Stimulated activated CD4-positive, alpha-beta T cell treated with anti-CD3 and anti-CD28 coated beads, TNF-alpha, amount 100 ng/mL, for 4 hours (primary cell): ENCODE data around the gene TOX2.

Experiments
- DNase-seq, 3 experiments: peaks; one replicate each; pipeline ENCODE4 v3.0.0-alpha.2; 2020; ENCODE audit warnings: low read depth in 3 of 3

Gene TOX2

DNA sequence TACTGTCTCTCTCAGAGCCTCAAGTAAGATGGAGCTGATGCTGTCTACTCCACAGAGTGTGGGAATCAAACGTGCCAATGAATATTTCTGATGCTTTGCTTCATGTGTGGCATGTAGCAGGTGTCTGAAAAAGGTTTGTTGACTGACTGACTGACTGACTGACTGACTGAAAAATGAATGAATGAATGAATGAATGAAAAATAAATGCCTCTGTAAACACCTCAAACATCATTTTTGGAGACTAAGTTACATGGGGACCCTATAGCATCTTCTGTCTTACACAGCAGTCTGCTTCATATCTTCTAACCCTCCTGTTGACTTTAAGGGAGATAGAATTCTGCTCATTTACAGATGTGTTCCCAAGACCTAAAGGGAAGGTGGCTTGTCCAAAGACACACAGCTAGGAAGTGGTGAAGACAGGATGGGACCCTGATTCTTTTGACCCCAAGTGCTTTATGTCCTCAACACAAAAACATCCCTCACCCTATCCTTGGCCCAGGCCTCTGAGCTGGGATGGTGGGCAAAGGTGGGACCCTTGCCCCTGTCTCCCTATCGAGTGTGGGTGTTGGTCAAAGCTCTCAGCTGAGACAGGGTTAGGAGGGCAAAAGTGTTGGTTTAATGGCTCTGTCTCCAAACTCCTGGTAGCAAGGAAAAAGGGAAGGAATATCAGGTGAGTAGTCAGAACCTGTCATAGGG lies 104.4 kb downstream of the TOX2 start:
- DNase-seq: no peak

- DNase-seq: no peak
Measured at GRCh38 chr20:44019638-44020335, 105.1 kb downstream of the TOX2 start.

DNA sequence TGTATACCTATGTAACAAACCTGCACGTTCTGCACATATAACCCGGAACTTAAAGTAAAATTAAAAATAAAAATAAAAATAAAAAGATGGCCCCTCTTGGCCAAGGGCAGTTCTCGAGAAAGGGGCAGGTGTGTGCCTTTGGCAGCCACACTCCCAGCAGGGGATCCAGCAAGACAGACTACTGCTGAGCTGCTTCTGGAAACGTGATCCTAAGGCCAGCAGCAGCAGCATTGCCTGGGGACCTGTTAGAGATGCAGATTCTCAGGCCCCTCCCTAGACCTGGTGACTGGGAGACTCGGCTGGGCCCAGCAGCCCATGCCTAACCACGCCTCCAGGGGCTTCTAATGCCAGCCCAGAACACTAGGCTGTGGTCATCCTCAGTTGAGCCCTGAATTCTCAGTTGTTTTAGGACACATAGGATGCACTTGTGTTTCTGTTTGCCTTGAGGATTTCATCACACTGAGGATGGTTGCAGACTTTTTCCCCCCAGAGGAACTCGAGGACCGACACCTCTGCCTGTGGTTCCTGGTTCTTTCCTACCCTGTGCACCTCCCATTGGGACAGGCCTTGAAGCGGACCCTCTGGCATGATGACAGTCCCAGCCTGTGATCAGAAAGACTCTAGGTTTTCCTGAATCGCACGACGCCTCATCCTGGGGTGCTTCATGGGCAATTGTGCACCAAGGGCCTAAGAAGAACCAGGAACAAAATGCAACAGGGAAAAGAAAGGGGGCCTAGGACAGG lies 105.9 kb downstream of the TOX2 start:
- DNase-seq: no peak

DNA sequence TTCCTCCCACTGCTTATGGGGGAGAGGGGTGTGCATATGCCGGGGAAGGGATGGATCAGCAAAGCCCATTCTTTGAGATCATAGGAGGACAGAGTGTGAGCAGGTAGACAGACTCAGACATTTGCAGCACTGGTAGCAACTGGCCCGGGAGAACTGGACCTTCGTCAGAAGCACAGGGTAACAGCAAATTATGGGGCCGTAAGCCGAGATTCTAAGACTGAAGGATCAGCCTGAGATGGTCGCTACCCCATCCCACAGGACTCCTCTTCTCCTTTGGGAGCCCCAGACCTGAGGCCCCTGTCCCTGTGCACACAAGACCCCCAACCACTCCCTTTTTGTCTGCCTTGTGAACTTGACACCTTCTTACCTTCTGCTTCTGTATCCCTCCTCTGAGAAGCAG lies 106.5 kb downstream of the TOX2 start:
- DNase-seq: no peak

DNA sequence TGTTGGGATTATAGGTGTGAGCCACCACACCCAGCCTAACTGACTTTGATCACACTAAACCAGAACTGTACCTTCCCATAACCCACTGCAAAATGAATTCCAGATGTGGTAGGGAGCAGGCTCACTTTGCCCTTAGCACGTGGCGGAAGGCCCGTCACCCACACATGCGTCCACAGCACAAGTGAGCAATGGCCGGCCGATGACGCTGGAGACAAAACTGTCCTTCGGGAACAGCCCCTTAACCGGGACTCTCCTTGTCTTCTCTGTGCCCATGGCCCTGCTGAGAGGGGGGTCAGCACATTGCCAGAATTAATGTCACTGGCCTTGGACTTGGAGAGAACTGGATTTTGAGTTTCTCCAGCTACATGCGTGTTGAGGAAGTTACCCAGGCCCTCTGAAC lies 107.2 kb downstream of the TOX2 start:
- DNase-seq: no peak

DNA sequence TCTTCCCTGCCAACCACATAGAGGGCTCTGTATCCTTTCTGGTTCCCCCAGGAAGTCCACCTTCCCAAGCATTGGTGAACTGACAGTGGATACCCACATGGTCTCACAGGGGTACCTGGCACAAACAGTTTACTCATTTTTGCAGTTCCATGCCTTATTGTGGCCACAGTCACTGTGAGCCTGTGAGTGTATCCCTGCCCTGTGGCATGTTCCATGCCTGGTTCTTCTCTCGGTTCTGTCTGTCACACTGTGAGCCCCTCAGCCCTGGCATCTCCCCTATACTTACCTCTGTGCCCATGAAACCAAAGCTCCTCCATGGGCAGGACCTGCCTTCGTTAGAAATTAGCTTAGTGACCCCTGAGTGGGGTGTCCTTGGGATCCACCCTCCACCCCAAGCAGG lies 107.8 kb downstream of the TOX2 start:
- no peak for DNase-seq

GRCh38 chr20:44023515-44024371 lies 109.1 kb downstream of the TOX2 start:
- no peak for DNase-seq

DNA sequence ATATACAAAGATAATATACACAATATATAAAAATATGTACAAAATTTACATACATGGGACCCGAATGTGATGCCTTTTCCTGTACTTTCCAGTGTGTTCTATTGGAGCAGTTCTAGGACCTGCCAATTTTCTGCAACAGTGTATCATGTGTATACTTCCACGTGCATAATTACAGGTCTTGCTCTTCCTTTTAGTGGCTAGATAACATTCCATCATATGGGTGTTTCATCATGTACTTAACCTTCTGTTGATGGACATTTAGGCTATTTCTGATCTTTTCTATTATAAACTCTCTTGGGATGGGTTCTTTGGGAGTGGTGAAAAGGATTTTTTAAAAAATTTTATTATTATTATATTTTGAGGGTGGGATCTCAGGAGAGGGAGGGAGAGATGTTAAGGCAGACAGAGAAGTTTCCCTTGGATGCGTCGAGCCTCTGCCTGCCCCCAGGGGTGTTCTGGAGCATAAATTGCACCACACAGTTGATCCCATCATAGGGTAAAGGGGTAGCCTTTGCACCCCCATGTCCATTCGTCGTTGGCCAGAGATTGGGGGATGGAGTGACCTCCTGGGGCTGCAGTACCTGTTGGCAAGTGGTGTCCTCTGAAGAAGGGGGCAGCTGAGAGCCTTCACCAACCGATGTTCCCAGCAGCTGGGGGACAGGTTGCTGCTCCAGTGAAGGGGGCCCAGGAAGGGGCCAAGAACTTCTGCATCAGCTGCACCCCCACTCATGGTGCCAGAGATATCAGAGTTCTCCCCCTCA lies 110.3 kb downstream of the TOX2 start:
- no peak for DNase-seq

DNA sequence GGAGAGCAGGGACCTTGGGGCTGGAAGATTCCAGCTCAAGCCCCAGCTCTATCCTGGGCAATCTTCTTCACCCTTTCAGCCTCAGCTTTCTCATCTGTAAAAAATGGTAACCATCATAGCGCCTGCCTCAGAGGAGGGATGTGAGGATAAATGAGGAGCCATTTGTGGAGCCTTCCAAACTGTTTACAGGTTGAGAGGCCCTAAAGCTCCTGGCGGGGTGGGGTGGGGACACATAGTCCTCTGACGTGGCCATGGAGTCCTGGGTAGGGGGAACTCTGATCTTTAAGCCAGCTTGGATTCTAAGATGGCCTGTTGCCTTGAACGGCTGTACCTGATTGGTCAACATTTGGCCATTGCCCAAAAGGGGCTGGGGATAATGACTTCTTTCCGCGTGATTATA lies 111.1 kb downstream of the TOX2 start:
- DNase-seq: no peak

DNA sequence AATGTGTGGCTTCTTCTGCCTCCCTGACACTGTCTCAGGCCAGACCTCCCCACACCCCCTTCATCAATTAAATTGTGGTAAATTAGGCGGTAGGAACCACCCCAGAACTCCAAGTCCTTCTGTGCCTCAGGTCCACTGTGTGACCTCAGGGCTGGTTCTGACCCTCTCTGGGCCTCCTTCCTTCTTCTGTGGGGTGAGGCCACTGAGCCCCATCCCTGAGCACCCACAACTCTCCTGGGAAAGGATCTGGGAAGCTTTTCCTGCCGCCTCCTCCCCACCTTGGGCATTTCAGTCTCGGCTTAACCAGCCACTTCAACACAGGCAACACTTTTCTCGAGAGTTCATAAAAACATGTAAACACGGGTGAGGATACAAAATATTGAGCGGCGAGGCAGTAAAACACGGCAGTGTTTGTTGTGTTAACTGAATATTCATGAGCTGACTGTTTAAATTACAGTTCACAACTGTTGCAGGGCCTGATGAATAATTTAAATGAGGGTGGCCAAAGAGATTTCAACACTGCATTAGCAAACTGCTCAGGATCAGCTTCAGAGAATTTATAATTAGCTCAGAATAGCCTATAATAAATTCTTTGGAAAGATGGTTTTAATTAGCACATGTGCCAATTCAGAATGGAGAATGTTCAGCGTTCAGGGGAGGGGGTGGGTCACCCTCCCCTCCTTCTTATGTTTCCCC lies 112.1 kb downstream of the TOX2 start:
- no peak for DNase-seq

GRCh38 chr20:44027343-44028002 lies 112.8 kb downstream of the TOX2 start:
- DNase-seq: no peak

DNA sequence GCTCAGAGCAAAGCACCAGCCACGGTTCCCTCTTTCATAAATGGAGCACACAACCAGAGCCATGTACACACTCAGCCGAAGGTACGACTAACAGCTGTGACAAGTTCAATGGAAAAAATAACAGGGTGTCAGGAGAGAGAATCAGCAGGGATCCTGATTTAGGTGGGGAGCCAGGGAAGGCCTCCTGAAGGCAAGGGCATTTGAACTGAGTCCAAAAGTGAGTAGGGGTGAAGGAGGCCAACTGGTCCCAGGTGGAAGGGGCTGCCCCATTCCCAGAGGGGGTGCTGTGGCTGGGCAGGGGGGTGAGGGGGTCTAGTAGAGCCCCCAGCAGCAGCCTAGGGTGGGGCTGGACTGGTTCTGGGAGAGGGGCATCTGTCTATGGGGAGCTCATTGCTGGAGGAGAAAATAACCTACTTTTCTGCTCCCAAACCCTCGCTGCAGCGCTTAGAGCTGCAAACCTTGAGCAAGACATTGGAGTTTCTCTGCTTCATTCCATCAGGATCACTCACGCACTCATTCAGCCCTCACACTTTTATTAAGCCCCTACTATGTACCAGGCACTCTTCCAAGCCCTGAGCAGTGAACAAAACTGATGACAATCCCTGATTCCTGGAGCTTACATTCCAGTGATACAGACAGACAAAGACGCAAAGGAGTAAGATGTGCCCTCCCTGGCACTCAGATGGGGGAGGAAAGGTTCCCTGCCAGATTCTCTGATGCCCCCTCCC lies 113.5 kb downstream of the TOX2 start:
- no peak for DNase-seq

DNA sequence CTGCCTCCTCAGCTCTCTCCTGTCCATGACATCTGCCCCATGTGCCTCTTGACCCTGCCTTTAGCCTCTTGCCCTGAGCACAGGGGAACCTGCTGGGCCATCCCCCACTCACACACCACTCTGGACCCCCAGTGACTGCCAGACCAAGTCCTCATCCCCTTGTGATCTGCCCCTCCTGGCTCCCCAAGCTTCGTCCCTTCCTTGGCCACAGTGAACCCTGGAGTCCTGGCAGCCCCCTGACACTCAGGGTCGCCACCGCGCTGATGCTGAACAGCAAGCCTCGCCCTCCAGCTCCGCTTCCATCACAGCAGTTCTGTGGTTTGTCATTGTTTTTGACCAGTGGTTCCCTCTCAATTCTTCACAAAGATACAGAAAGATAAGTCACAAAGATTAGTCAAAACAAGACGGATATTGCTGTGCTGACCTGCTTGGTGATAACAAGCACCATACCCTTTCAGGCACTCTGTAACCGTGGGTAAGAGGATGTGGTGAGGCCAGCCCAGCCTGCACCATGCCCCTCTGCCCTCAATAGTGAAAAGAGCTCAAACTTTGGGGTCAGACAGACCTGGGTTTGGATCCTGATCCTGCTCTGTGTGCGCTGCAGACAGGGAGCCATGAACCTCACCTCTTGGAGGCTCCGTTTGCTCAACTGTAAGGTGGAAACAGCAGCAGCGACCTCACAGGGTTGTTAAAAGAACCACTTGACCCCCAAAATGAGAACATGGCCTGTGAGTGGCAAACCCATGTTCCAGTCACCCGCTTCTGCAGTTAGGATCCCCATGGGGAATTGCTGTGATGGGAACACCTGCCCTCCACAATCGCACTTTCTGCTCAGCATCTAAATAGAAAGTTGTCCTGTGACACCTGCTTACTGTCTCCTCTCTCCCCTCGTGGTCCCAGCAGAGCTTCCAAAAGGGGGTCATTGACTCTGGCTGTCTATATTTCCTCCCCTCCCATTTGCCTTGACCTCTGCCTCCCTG lies 114.5 kb downstream of the TOX2 start:
- no peak for DNase-seq

DNA sequence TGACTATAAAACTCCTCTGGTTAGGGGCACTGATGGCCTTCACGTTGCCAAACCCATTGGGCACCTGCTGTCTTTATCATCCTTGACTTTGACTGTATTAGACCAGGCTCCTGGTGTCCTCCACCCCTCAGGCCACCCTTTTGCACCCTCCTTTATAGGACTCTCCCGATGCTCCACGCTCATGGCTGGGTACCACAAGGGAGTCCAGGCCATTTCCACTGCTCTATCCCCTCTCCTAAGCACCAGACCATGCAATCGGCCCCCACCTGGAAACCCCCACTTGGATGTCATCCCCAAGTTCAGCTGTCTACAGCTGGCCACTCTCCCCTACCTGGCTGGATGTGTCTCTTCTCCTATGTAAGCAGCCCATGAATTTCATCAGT lies 115.2 kb downstream of the TOX2 start:
- DNase-seq: no peak

- DNase-seq: no peak
Measured at GRCh38 chr20:44030394-44030793, 115.7 kb downstream of the TOX2 start.

DNA sequence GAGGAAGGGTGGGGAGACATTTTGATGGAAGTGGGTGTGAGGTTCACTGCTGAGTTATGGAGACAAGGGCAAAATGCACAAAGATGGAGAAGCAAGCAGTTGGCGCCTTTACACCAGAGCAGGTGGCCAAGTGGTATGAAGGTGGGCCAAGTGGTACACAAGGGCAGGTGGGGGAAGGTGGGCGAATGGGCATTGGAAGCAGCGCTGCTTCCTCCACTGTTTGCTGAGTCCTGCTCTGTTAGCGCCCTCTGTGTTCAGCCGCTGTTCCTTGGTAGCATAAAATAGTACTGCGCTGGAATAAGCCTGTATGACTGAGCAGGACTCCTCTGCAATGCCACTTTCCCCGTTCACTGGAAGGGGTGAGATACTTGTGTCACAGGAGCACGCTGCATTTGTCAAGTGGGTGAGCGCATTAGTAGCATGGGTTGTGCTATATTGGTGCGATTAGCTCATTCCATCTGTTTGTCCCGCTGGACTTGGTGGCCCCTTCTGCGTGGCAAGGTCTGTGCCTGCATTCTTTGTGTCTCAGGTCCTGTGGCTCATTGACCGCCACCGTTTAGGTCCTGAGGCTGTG lies 116.4 kb downstream of the TOX2 start:
- no peak for DNase-seq

- no peak for DNase-seq
Measured at GRCh38 chr20:44031781-44032582, 117.3 kb downstream of the TOX2 start.
